ENCODE data around the gene KIFC3. TPM values are rescaled to one million over a fixed set of nuclear protein-coding genes. Genes with fewer than 3 reads are reported as not detected.
"Not testable (repeated sequence)": the region's sequence is repeated elsewhere in the genome, so short reads cannot be mapped to it uniquely, and the experiment has no call there.

The KIFC3 gene
- polyA plus RNA-seq, 1 donor from 2014 or later, result not detected

DNA sequence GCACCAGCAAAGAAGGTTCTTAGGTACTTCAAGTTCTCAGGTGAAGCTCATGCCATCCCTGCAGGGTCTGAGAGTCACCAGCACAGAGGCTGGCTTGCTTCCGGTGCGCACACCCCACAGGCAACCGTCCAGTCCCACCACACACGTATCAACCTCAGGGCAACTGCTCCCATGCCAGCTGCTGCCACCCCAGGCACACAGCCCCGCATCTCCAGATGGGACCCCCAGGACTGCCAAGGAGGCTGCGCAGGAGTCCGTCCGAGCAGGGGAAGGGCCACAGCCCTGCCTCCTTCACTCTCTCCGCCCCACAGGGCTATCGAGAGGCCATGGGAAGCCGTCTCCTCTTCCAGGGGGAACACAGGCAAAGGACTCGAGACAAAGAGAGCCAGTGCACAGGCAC lies 13.3 kb downstream of the KIFC3 start:
- H3K27ac Mint-ChIP-seq, result no peak overlapping the region
- H3K4me3 Mint-ChIP-seq, result no peak overlapping the region
- H3K4me1 Mint-ChIP-seq, result peaks cover 0 to 2% (median 0%) of the 10 kb centered on the region in 3 donors
- no peaks in the 10 kb centered on the region for H3K9me3 Mint-ChIP-seq
- H3K27me3 Mint-ChIP-seq, result peaks cover 13% of the 10 kb centered on the region
- H3K36me3 Mint-ChIP-seq, result peaks cover 1% of the 10 kb centered on the region

DNA sequence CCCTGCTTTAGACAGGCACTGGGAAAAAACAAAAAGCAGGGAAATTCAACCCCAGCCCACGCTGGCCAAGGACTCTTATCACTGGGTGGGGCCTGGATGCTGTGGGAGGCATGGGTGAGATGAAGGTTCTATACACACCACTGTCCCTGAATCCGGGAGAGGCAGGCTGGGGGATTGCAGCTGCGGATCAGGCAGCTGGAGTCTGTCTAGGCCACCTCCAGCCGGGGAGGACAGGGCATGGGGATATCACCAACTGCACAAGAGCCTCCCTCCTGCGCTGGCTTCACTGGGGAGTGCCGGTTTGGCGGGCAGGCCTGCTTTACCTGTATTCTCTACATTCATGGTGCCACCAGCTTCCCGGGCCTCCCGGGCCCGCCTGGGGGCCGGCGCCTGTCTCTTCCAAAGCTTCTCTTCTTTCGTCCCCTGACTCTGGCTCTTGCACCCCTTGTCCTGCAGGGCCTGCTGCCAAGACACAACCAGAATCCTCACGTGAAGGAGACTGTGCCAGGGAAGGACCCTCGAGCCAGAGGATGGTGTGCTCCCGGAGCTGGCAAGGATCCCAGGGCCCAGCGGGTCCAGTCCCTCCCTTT lies 13.9 kb downstream of the KIFC3 start:
- Mint-ChIP-seq H3K4me1 (peaks cover 0 to 2% (median 0%) of the 10 kb centered on the region in 3 donors), H3K27ac (no peak overlapping the region), H3K27me3 (peaks cover 13% of the 10 kb centered on the region), H3K9me3 (no peaks in the 10 kb centered on the region), H3K4me3 (no peak overlapping the region), H3K36me3 (peaks cover 1% of the 10 kb centered on the region)

DNA sequence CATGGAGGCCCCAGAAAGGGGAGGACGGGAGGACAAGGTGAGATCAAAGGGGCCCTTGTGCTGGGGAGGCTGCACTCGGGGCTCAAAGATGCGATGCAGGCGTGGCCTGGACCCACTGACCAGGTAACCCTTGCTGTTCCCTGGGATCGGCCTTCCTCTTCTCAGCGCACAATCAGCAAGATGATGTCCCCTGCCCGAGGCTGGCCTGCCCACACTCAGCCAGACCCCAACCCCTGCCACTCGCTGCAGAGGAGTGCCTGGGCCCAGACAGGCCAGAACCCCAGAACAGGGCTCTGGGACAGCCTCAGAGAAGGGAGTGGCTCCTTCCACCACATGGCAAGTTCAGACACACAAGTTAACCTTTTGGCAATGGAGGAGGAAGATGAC lies 14.8 kb downstream of the KIFC3 start:
- peaks cover 0 to 2% (median 2%) of the 10 kb centered on the region in 3 donors for H3K4me1 Mint-ChIP-seq
- no peak overlapping the region for H3K27ac Mint-ChIP-seq
- H3K27me3 Mint-ChIP-seq, result peaks cover 13% of the 10 kb centered on the region
- peaks cover 1% of the 10 kb centered on the region for H3K36me3 Mint-ChIP-seq
- no peak overlapping the region for H3K4me3 Mint-ChIP-seq
- H3K9me3 Mint-ChIP-seq, result no peaks in the 10 kb centered on the region

DNA sequence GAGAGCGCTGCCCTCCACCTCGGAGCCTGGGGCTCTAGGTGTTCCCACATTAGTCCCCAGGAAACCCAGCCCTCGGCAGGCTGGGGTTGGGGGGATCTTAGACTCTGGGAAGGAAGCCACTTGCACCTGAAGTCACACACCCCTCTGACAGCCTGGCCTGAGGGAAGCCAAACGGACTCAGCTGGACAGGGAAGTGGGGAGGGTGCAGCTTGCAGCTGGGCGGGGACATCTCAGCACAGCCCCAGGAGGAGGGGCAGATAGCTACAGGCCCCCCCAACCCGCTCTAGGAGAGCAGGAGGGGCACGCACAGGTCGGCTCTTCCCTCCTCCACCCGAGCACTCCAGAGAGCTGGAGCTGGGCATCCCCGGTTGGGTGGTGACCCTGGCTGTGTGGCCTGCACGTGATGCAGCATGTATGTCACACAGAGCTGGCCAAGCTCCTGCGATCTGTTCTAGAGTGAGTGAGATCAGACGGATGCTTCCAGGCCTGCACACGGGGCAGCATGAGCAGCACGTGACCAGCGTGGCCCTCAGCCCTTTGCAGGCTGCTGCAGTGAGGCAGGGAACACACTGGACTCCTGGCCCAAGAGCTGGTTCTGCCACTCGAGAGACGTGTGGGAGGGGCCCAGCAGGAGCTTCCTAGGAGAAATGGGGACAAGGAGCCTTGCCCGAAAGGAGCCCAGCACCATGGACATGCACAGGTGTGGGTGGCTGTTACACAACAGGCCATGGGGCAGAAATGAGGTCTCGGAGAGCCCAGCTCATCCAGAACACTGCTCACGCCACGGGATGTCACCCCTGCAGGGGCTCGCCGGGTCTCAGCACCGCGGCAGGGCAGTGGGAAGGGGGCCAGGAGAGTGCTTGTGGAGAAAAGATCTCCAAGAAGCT lies 15.4 kb downstream of the KIFC3 start:
- peaks cover 0 to 2% (median 2%) of the 10 kb centered on the region in 3 donors for H3K4me1 Mint-ChIP-seq
- H3K27me3 Mint-ChIP-seq, result peaks cover 12% of the 10 kb centered on the region
- H3K27ac Mint-ChIP-seq, result no peak overlapping the region
- H3K4me3 Mint-ChIP-seq, result no peak overlapping the region
- peaks cover 1% of the 10 kb centered on the region for H3K36me3 Mint-ChIP-seq
- no peaks in the 10 kb centered on the region for H3K9me3 Mint-ChIP-seq

DNA sequence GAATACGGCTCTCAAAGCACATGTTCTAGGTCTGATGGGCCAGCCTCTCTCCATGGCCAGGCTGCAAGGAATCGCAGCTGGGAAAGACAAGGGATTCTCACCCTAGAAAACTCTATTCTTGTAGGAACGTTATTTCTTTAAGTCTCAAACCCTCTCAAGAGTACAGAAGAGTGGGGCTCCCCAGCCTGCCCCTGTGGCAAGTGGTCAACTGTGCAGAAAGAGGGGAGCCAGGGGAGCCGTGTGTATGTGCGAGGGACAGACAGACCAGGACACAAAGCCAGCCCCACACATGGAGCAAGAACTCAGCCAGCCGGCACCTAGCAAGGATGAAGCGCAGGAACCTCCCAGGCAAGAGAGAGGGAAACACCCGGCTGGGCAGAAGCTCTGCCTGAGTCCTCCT lies 16.4 kb downstream of the KIFC3 start:
- Mint-ChIP-seq H3K27ac (no peak overlapping the region), H3K4me1 (peaks cover 0 to 2% (median 2%) of the 10 kb centered on the region in 3 donors), H3K36me3 (peaks cover 1% of the 10 kb centered on the region), H3K4me3 (no peak overlapping the region), H3K9me3 (no peaks in the 10 kb centered on the region), H3K27me3 (peaks cover 7% of the 10 kb centered on the region)

DNA sequence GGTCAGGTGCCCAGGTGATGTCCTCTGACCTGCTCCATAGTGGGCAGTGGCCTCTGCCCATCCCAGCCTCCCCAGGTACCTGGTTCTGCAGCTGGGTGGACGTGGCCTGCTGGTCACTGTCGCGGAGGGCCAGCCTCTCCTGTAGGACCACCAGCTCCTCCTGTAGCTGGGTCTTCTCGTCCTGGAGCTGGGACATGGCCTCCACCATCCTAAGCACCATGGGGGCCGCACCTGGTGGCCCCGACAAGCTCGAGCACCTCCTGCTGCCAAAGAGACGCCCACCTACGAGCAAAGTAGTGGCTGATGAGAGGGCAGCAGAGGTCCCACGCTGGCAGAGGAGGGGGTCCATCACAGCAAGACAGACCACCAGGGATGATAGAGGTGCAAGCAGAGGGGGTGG lies 16.9 kb downstream of the KIFC3 start:
- no peak overlapping the region for H3K27ac Mint-ChIP-seq
- H3K9me3 Mint-ChIP-seq, result no peaks in the 10 kb centered on the region
- peaks cover 0 to 2% (median 2%) of the 10 kb centered on the region in 3 donors for H3K4me1 Mint-ChIP-seq
- peaks cover 1% of the 10 kb centered on the region for H3K36me3 Mint-ChIP-seq
- H3K27me3 Mint-ChIP-seq, result peaks cover 7% of the 10 kb centered on the region
- no peak overlapping the region for H3K4me3 Mint-ChIP-seq

DNA sequence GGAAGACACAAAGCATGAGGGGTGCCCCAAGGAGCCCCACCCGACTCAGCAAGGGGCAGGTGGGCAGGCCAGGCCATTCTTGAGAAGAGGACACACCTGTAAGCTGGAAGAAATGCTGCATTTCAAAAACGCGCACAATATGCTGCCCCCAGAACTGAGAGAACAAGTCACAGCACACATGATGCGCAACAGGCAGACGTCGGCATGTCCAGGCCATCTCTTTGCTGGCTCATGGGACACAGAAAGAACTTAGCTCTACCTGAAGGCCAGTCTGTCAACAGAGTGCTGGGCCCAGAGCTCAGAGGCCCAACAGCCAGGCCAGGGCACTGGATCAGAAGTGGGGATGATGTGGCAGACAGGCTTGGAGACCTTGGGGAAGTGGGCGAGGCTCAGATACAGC lies 18.0 kb downstream of the KIFC3 start:
- H3K9me3 Mint-ChIP-seq, result no peaks in the 10 kb centered on the region
- no peak overlapping the region for H3K4me3 Mint-ChIP-seq
- H3K27ac Mint-ChIP-seq, result no peak overlapping the region
- H3K27me3 Mint-ChIP-seq, result peaks cover 5% of the 10 kb centered on the region
- H3K36me3 Mint-ChIP-seq, result peaks cover 1% of the 10 kb centered on the region
- peaks cover 0 to 2% (median under 1%) of the 10 kb centered on the region in 3 donors for H3K4me1 Mint-ChIP-seq

DNA sequence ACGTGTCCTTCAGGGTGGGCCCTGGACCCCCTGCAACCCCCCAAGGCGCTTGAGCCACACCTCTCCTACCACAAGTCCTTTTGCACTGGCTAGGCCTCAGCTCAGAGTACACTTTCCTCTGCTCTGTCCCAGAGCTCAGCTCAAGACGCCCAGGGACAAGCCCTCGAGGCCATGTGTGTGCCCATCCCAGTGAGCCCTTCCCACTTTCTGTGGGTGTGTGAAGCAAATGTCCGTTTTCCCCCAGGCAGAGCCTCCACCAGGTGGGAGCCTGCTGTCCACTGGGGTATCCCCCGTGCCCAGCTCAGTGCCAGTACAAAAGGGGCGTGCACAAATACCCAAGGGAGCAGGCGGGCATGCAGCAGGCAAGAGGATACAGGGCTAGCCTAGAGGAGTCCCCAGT lies 18.4 kb downstream of the KIFC3 start:
- peaks cover 1% of the 10 kb centered on the region for H3K36me3 Mint-ChIP-seq
- H3K4me1 Mint-ChIP-seq, result peaks cover 0 to 2% (median 0%) of the 10 kb centered on the region in 3 donors
- H3K9me3 Mint-ChIP-seq, result no peaks in the 10 kb centered on the region
- no peak overlapping the region for H3K27ac Mint-ChIP-seq
- H3K27me3 Mint-ChIP-seq, result peaks cover 5% of the 10 kb centered on the region
- no peak overlapping the region for H3K4me3 Mint-ChIP-seq

DNA sequence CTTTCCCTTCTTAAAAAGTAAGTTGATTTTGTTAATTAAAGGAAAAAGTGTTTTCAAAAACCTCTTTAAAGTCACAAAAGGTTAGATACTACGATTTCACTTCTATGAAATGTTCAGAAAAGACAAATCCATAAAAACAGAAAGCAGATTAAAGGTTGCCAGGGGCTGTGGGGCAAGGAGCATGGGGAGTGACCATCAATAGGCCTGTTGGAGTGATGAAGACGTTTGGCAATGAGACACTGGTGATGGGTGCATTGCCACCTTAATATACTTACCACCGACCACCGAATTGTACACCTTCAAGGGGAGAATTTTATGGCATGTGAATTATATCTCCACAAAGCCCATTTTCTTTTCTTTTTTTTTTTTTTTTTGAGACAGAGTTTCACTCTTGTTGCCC lies 19.2 kb downstream of the KIFC3 start:
- H3K4me3 Mint-ChIP-seq, result no peak overlapping the region
- no peak overlapping the region for H3K27ac Mint-ChIP-seq
- peaks cover 1% of the 10 kb centered on the region for H3K36me3 Mint-ChIP-seq
- peaks cover 5% of the 10 kb centered on the region for H3K27me3 Mint-ChIP-seq
- H3K4me1 Mint-ChIP-seq, result peaks cover 0 to 2% (median 0%) of the 10 kb centered on the region in 3 donors
- no peaks in the 10 kb centered on the region for H3K9me3 Mint-ChIP-seq

DNA sequence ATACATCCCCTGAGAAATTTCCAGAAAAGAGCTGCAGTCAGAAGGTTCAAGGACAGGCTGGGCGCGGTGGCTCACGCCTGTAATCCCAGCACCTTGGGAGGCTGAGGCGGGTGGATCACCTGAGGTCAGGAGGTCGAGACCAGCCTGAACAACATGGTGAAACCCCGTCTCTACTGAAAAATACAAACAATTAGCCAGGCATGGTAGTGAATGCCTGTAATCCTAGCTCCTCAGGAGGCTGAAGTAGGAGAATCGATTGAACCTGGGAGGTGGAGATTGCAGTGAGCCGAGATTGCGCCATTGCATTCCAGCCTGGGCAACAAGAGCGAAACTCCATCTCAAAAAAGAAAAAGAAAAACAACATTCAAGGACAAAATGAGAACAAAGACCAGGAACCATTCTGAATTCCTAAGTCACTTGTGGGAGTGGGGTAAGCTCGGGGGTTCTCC lies 19.7 kb downstream of the KIFC3 start:
- not testable (repeated sequence) for H3K4me3 Mint-ChIP-seq, H3K27me3 Mint-ChIP-seq, H3K36me3 Mint-ChIP-seq, H3K4me1 Mint-ChIP-seq, H3K9me3 Mint-ChIP-seq, H3K27ac Mint-ChIP-seq

DNA sequence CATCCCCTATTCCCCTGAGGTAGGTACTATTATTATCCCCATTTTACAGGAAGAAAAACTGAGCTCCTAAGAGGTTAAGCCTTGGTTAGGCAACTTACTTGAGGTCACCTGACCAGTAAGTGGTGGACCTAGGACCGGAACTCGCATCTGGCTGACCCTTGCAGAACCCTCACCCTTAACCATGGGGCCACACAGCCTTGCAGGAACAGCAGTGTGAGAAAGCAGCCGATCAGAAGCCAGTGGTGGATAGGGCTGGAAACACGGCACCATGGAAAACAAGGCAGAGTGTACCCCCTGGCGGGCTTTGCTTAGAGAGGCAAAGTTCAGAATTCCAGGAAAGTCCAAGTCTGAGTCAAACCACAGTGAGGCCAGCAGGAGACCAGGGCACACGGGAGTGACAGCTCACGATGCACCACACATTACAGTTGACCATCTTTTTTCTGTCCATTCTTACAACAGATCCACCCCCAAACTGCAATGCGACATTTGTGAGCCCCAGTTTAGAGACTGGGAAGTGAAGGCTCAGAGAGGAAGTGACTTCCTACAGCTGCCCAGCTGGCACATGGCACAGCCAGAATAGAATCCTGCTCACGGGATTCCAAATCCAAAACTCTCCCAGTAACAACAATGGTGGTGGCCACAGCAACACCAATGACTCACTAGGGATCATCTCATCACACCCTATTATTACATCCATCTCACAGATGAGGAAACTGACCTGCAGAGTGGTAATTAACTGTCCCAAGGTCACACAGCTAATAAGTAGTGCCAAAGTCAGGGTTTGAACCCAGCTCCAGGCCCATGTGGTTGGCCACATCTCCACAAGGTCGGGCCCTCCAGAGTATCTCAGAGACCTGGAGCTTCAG lies 20.3 kb downstream of the KIFC3 start:
- Mint-ChIP-seq H3K27ac (no peak overlapping the region), H3K36me3 (peaks cover 1% of the 10 kb centered on the region)

DNA sequence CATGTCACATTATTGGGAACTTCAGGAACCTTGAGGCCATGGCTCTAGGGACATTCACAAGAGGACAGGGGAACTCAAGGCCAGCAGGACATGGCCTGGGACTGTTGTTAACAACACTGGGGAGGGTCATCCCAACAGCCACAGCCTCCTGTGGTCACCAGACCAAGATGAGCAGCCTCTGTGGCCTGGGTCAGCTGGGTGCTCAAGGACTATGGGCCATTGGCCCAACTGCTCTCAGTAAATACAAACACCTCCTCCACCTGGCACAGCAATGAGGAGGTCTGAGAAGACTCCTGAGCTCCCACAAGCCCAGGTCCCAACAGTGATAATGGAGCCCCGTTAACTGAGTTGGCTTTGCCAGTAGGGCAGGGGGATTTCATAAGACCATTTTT lies 20.9 kb downstream of the KIFC3 start:
- peaks cover 0 to 2% (median 0%) of the 10 kb centered on the region in 3 donors for H3K4me1 Mint-ChIP-seq
- peaks cover 5% of the 10 kb centered on the region for H3K27me3 Mint-ChIP-seq
- H3K9me3 Mint-ChIP-seq, result no peaks in the 10 kb centered on the region
- H3K36me3 Mint-ChIP-seq, result peaks cover 1% of the 10 kb centered on the region
- no peak overlapping the region for H3K27ac Mint-ChIP-seq
- no peak overlapping the region for H3K4me3 Mint-ChIP-seq

More for the DNA sequence above, 20.3 kb downstream of the KIFC3 start:
- H3K4me1 Mint-ChIP-seq, result peaks cover 0 to 2% (median 0%) of the 10 kb centered on the region in 3 donors
- H3K27me3 Mint-ChIP-seq, result peaks cover 5% of the 10 kb centered on the region
- no peak overlapping the region for H3K4me3 Mint-ChIP-seq
- H3K9me3 Mint-ChIP-seq, result no peaks in the 10 kb centered on the region

DNA sequence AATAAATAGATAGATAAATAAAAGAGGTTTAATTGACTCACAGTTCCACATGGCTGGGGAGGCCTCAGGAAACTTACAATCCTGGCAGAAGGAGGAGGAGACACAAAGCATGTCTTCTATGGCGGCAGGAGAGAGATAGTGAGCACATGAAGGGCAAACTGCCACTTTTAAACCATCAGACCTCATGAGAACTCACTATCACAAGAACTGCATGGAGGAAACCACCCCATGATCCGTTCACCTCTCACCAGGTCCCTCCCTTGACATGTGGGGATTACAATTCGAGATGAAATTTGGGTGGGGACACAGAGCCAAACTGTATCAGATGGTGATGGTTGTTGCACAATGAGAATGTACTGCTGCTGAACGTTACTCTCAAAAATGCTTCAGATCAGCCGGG lies 22.5 kb downstream of the KIFC3 start:
- not testable (repeated sequence) for H3K27ac Mint-ChIP-seq, H3K4me1 Mint-ChIP-seq

DNA sequence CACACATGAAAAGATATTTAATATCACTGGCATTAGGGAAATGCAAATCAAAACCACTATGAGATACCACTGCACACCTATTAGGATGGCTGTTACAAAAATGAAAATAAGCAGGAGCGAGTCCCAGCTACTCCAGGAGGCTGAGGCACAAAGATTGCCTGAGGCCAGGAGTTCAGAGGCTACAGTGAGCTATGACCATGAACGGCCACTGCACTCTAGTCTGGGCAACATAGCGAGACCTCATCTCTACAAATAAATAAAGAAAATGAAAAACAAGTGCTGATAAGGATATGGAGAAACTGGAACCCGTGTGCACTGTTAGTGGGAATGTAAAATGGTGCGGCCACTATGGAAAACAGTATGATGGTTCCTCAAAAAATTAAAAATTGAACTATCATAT lies 23.6 kb downstream of the KIFC3 start:
- Mint-ChIP-seq H3K4me3 (no peak overlapping the region), H3K36me3 (no peaks in the 10 kb centered on the region), H3K27ac (no peak overlapping the region), H3K27me3 (peaks cover 2% of the 10 kb centered on the region), H3K4me1 (peaks cover 0 to 2% (median 0%) of the 10 kb centered on the region in 3 donors), H3K9me3 (no peaks in the 10 kb centered on the region)

More for the DNA sequence above, 22.5 kb downstream of the KIFC3 start:
- not testable (repeated sequence) for H3K27me3 Mint-ChIP-seq, H3K9me3 Mint-ChIP-seq, H3K4me3 Mint-ChIP-seq, H3K36me3 Mint-ChIP-seq

Measured in IgD-negative memory B cell (primary cell).